Ovary (tissue), 3 donors: ENCODE data around the gene RANBP1.

ENCODE experiments used
- CTCF ChIP-seq, 3 donors: fragments of 450-650 bp in 2 of 3; fragments of 200-600 bp in 1 of 3; IDR thresholded peaks; one replicate each; pipeline versions ENCODE4 v1.5.1 to v1.8.0; 2016 to 2022; ENCODE audit warnings: antibody characterized with exemption in 3 of 3, mild to moderate bottlenecking in 1 of 3
- POLR2A ChIP-seq: fragments of 450-650 bp; IDR thresholded peaks from one replicate; pipeline ENCODE4 v1.6.1; 2017; ENCODE audit warnings: antibody characterized with exemption, mild to moderate bottlenecking, moderate library complexity
- donor health status: DM: no; HTN: no; CAD: no.

GRCh38 chr22:20133930-20134549 lies 18.1 kb downstream of the RANBP1 start:
- no peak for TF ChIP-seq CTCF (IDR thresholded peaks at IDR 0.05)
- TF ChIP-seq POLR2A: no peak
